H9 (cell line): Measurements from ENCODE around the gene CEP250. TPM values are rescaled to one million over a fixed set of nuclear protein-coding genes. Genes with fewer than 3 reads are reported as not detected.

Experiments
- DNase-seq: peaks from one replicate; pipeline ENCODE4 v3.0.0-alpha.2; 2017
- H2AFZ ChIP-seq: one replicate; pipeline ENCODE4 v1.6.1; 2013; ENCODE audit warnings: mild to moderate bottlenecking, low read length, control low read depth, moderate library complexity
- H2AK5ac ChIP-seq: 2 replicates; pipeline ENCODE4 v1.6.1; 2013; ENCODE audit warnings: low read length, control low read depth, mixed read lengths; ENCODE audit not compliant: insufficient read length
- H2BK120ac ChIP-seq: one replicate; pipeline ENCODE4 v1.6.1; 2013; ENCODE audit warnings: low read depth, mild to moderate bottlenecking, low read length, control low read depth, inconsistent platforms; ENCODE audit not compliant: poor library complexity, severe bottlenecking
- H2BK12ac ChIP-seq: 2 replicates; pipeline ENCODE4 v1.6.1; 2013; ENCODE audit warnings: low read length, control low read depth, mixed read lengths, low read depth; ENCODE audit not compliant: insufficient read length
- H2BK15ac ChIP-seq: 2 replicates; pipeline ENCODE4 v1.6.1; 2013; ENCODE audit warnings: low read depth, low read length, control low read depth
- H2BK20ac ChIP-seq: one replicate; pipeline ENCODE4 v1.6.1; 2013; ENCODE audit warnings: low read depth, mild to moderate bottlenecking, low read length, control low read depth, inconsistent platforms; ENCODE audit not compliant: poor library complexity, severe bottlenecking
- H2BK5ac ChIP-seq: 2 replicates; pipeline ENCODE4 v1.6.1; 2013; ENCODE audit warnings: low read length, control low read depth, mixed read lengths; ENCODE audit not compliant: insufficient read length
- H3K14ac ChIP-seq: 2 replicates; pipeline ENCODE4 v1.6.1; 2013; ENCODE audit warnings: low read length, control low read depth; ENCODE audit not compliant: insufficient read depth
- H3K18ac ChIP-seq: 2 replicates; pipeline ENCODE4 v1.6.1; 2013; ENCODE audit warnings: low read depth, mild to moderate bottlenecking, mixed read lengths, low read length, control low read depth; ENCODE audit not compliant: insufficient read length
- H3K23ac ChIP-seq: 2 replicates; pipeline ENCODE4 v1.6.1; 2013; ENCODE audit warnings: low read length, control low read depth, mixed read lengths, low read depth; ENCODE audit not compliant: insufficient read length
- H3K23me2 ChIP-seq: 2 replicates; pipeline ENCODE4 v1.6.1; 2013; ENCODE audit warnings: low read depth, mild to moderate bottlenecking, mixed read lengths, low read length, control low read depth; ENCODE audit not compliant: insufficient read length, poor library complexity, severe bottlenecking
- H3K27ac ChIP-seq: 2 replicates; pipeline ENCODE4 v1.5.1; 2013; ENCODE audit warnings: low read length, control low read depth, mixed read lengths, low read depth; ENCODE audit not compliant: insufficient read length
- H3K27me3 ChIP-seq: 2 replicates; pipeline ENCODE4 v1.6.1; 2013; ENCODE audit warnings: low read length, control low read depth, inconsistent platforms; ENCODE audit not compliant: insufficient read depth
- H3K4ac ChIP-seq: 2 replicates; pipeline ENCODE4 v1.6.1; 2013; ENCODE audit warnings: low read depth, mild to moderate bottlenecking, control low read depth, inconsistent platforms, low read length, moderate library complexity
- H3K4me1 ChIP-seq: 2 replicates; pipeline ENCODE4 v1.6.1; 2013; ENCODE audit warnings: low read length, control low read depth, inconsistent platforms; ENCODE audit not compliant: insufficient read depth
- H3K4me2 ChIP-seq: 2 replicates; pipeline ENCODE4 v1.6.1; 2013; ENCODE audit warnings: low read length, control low read depth, mixed read lengths; ENCODE audit not compliant: insufficient read length, insufficient read depth
- H3K56ac ChIP-seq: 2 replicates; pipeline ENCODE4 v1.6.1; 2013; ENCODE audit warnings: low read depth, mild to moderate bottlenecking, mixed read lengths, low read length, control low read depth; ENCODE audit not compliant: insufficient read length
- H3K79me1 ChIP-seq: 2 replicates; pipeline ENCODE4 v1.6.1; 2013; ENCODE audit warnings: low read depth, mild to moderate bottlenecking, moderate library complexity, low read length, control low read depth, inconsistent platforms; ENCODE audit not compliant: insufficient read depth, poor library complexity, severe bottlenecking
- H3K79me2 ChIP-seq: 2 replicates; pipeline ENCODE4 v1.6.1; 2013; ENCODE audit warnings: low read length, control low read depth, inconsistent platforms; ENCODE audit not compliant: insufficient read depth
- H3K9ac ChIP-seq: 2 replicates; pipeline ENCODE4 v1.6.1; 2013; ENCODE audit warnings: low read length, control low read depth, mixed read lengths; ENCODE audit not compliant: insufficient read length; ENCODE audit errors: extremely low read depth
- H3K9me3 ChIP-seq: one replicate; pipeline ENCODE4 v1.6.1; 2013; ENCODE audit warnings: low read depth, low read length, inconsistent platforms; ENCODE audit not compliant: control insufficient read depth
- H3T11ph ChIP-seq: one replicate; pipeline ENCODE4 v1.6.1; 2013; ENCODE audit warnings: mild to moderate bottlenecking, low read length, control low read depth, inconsistent platforms
- H4K20me1 ChIP-seq: one replicate; pipeline ENCODE4 v1.6.1; 2013; ENCODE audit not compliant: control insufficient read depth, insufficient read length, insufficient read depth
- H4K5ac ChIP-seq: 2 replicates; pipeline ENCODE4 v1.6.1; 2013; ENCODE audit warnings: low read depth, mild to moderate bottlenecking, mixed read lengths, low read length, control low read depth; ENCODE audit not compliant: insufficient read length
- H4K8ac ChIP-seq: replicated peaks from 2 replicates; pipeline ENCODE4 v1.6.1; 2013; ENCODE audit warnings: low read length, control low read depth, mixed read lengths, low read depth; ENCODE audit not compliant: insufficient read length
- H4K91ac ChIP-seq: 2 replicates; pipeline ENCODE4 v1.6.1; 2013; ENCODE audit warnings: low read depth, mild to moderate bottlenecking, moderate library complexity, mixed read lengths, low read length, control low read depth; ENCODE audit not compliant: insufficient read length
- H3K27ac Mint-ChIP-seq, 3 experiments: 2 replicates in 2 of 3; 3 replicates in 1 of 3; pipeline ENCODE4 v1.8.0; 2020 to 2021; ENCODE audit warnings: mixed read lengths in 3 of 3, mild to moderate bottlenecking in 1 of 3, moderate library complexity in 1 of 3
- H3K27me3 Mint-ChIP-seq: 2 replicates; pipeline ENCODE4 v1.8.0; 2021; ENCODE audit warnings: low read depth, mild to moderate bottlenecking, moderate library complexity, mixed read lengths
- H3K36me3 Mint-ChIP-seq, 3 experiments: 2 replicates in 2 of 3; 3 replicates in 1 of 3; pipeline ENCODE4 v1.8.0; 2020 to 2021; ENCODE audit warnings: low read depth in 3 of 3, mixed read lengths in 3 of 3; ENCODE audit not compliant: insufficient read depth in 1 of 3
- H3K4me1 Mint-ChIP-seq, 2 experiments: 2 replicates each; pipeline ENCODE4 v1.8.0; 2020; ENCODE audit warnings: mixed read lengths in 2 of 2
- H3K4me3 Mint-ChIP-seq, 2 experiments: 2 replicates in 1 of 2; 3 replicates in 1 of 2; pipeline ENCODE4 v1.8.0; 2020 to 2021; ENCODE audit warnings: mild to moderate bottlenecking in 2 of 2, mixed read lengths in 2 of 2, moderate library complexity in 1 of 2
- H3K9me3 Mint-ChIP-seq, 2 experiments: 2 replicates in 1 of 2; 3 replicates in 1 of 2; pipeline ENCODE4 v1.8.0; 2020; ENCODE audit warnings: mild to moderate bottlenecking in 2 of 2, mixed read lengths in 2 of 2, moderate library complexity in 1 of 2
- WGBS: extraction: QIAGEN DNeasy Blood & Tissue Kit; methylation state at CpG from one replicate; pipeline ENCODE4 v1.1.7; 2013; ENCODE audit warnings: missing lambda C conversion rate, low lambda C conversion rate, mixed read lengths; ENCODE audit not compliant: insufficient read length; ENCODE audit errors: extremely low coverage; 5-methylcytosine and 5-hydroxymethylcytosine counted together
- total RNA-seq: library from RNA; stranded (reverse); gene quantifications from 2 replicates; pipeline ENCODE4 v1.2.1, GENCODE V29; 2021
- TF ChIP-seq, protein P1 (sequence below): fragments of 200-600 bp; sonication (generic); conservative IDR thresholded peaks from 3 replicates; pipeline ENCODE4 v1.8.0; 2021; ENCODE audit warnings: antibody characterized with exemption, mild to moderate bottlenecking

Gene CEP250
- total RNA-seq, 1 experiment from 2014 or later = 29.8 TPM

DNA sequence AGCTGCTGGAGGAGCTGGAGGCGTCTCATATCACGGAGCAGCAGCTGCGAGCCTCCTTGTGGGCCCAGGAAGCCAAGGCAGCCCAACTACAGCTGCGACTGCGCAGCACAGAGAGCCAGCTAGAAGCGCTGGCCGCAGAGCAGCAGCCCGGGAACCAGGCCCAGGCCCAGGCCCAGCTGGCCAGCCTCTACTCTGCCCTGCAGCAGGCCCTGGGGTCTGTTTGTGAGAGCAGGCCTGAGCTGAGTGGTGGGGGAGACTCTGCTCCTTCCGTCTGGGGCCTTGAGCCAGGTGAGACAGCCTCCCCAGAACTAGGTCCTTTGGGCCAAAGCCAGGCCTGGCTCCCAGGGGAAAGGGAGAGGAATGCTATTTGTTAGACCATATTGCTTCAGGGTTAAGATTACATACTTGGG, 42.4 kb downstream of the CEP250 start:
- H3K79me1 ChIP-seq = no peaks in the 10 kb centered on the region
- no peak overlapping the region for H3K56ac ChIP-seq
- no peaks in the 10 kb centered on the region for H3K27me3 ChIP-seq
- no peak overlapping the region for H2BK20ac ChIP-seq
- Mint-ChIP-seq H3K27me3 (no peaks in the 10 kb centered on the region), H3K4me3 (no peak overlapping the region), H3K4me1 (no peaks in the 10 kb centered on the region), H3K36me3 (peaks cover 38 to 87% (median 87%) of the 10 kb centered on the region in 3 experiments), H3K9me3 (no peaks in the 10 kb centered on the region), H3K27ac (no peak overlapping the region; a peak in 1 of 7 replicates)
- H3K79me2 ChIP-seq = no peaks in the 10 kb centered on the region
- no peak overlapping the region for H3K9ac ChIP-seq
- no peak overlapping the region for H3T11ph ChIP-seq
- H4K20me1 ChIP-seq = no peaks in the 10 kb centered on the region
- H3K18ac ChIP-seq = no peak overlapping the region
- H3K4me2 ChIP-seq = no peak overlapping the region
- no CpG with 5 or more reads among the region's 9 CpGs for WGBS
- no peak overlapping the region for H3K27ac ChIP-seq
- H3K4me1 ChIP-seq = no peaks in the 10 kb centered on the region
- H4K5ac ChIP-seq = no peak overlapping the region
- no peak overlapping the region for H4K8ac ChIP-seq
- no peak overlapping the region for H2BK15ac ChIP-seq
- TF ChIP-seq, protein P1, sequence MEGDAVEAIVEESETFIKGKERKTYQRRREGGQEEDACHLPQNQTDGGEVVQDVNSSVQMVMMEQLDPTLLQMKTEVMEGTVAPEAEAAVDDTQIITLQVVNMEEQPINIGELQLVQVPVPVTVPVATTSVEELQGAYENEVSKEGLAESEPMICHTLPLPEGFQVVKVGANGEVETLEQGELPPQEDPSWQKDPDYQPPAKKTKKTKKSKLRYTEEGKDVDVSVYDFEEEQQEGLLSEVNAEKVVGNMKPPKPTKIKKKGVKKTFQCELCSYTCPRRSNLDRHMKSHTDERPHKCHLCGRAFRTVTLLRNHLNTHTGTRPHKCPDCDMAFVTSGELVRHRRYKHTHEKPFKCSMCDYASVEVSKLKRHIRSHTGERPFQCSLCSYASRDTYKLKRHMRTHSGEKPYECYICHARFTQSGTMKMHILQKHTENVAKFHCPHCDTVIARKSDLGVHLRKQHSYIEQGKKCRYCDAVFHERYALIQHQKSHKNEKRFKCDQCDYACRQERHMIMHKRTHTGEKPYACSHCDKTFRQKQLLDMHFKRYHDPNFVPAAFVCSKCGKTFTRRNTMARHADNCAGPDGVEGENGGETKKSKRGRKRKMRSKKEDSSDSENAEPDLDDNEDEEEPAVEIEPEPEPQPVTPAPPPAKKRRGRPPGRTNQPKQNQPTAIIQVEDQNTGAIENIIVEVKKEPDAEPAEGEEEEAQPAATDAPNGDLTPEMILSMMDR = no peak
- H3K14ac ChIP-seq = no peak overlapping the region
- no peak overlapping the region for H4K91ac ChIP-seq
- no peaks in the 10 kb centered on the region for H3K9me3 ChIP-seq
- no peak overlapping the region for H2AK5ac ChIP-seq
- no peak overlapping the region for H2BK5ac ChIP-seq
- H2BK120ac ChIP-seq = no peak overlapping the region
- no peak overlapping the region for H3K4ac ChIP-seq
- no peak overlapping the region for H2AFZ ChIP-seq
- no peak overlapping the region for H3K23ac ChIP-seq
- no peak for DNase-seq
- H3K23me2 ChIP-seq = no peaks in the 10 kb centered on the region
- no peak overlapping the region for H2BK12ac ChIP-seq
